Neural cell (in vitro differentiated cells): ENCODE data around the gene MAEA.

Experiments
- MXI1 ChIP-seq: fragments of 450-650 bp; conservative IDR thresholded peaks from 2 replicates; pipeline ENCODE4 v1.6.1; 2014; ENCODE audit warnings: antibody characterized with exemption, mild to moderate bottlenecking; ENCODE audit not compliant: poor library complexity, severe bottlenecking
- POLR2AphosphoS5 ChIP-seq: IDR thresholded peaks from 2 replicates; pipeline ENCODE4 v1.6.1; 2012
- RAD21 ChIP-seq: fragments of 450-650 bp; conservative IDR thresholded peaks from 2 replicates; pipeline ENCODE4 v1.6.1; 2014; ENCODE audit warnings: antibody characterized with exemption, mild to moderate bottlenecking, moderate library complexity
- TAF1 ChIP-seq: IDR thresholded peaks from 2 replicates; pipeline ENCODE4 v1.6.1; 2012; ENCODE audit warnings: low read depth
- TF ChIP-seq, protein P1 (sequence below): fragments of 450-650 bp; IDR thresholded peaks from 2 replicates; pipeline ENCODE4 v1.5.1; 2014; ENCODE audit warnings: antibody characterized with exemption, mild to moderate bottlenecking, moderate library complexity; ENCODE audit not compliant: poor library complexity, severe bottlenecking

DNA sequence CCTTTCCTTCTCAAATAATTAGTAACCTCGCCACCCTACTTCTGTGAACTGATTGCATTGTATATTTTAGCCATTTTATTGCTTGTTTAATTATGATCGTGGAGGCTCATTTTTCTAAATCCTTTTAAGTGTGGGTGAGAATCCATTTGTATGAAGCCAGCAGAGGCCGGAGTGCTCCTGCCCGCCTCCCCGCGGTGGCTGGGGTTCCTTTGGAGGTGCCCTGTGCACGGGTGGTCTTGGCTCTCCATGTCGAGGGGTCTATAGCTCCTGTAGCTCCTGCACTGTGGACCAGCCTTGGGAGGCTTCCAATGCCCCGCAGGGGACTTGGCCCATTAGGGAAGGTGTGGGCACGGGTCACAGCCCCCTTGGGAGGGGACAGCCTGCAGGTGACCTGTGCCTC lies 72.4 kb downstream of the MAEA start:
- TF ChIP-seq, protein P1, sequence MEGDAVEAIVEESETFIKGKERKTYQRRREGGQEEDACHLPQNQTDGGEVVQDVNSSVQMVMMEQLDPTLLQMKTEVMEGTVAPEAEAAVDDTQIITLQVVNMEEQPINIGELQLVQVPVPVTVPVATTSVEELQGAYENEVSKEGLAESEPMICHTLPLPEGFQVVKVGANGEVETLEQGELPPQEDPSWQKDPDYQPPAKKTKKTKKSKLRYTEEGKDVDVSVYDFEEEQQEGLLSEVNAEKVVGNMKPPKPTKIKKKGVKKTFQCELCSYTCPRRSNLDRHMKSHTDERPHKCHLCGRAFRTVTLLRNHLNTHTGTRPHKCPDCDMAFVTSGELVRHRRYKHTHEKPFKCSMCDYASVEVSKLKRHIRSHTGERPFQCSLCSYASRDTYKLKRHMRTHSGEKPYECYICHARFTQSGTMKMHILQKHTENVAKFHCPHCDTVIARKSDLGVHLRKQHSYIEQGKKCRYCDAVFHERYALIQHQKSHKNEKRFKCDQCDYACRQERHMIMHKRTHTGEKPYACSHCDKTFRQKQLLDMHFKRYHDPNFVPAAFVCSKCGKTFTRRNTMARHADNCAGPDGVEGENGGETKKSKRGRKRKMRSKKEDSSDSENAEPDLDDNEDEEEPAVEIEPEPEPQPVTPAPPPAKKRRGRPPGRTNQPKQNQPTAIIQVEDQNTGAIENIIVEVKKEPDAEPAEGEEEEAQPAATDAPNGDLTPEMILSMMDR = no peak
- no peak for TF ChIP-seq MXI1
- TF ChIP-seq TAF1 = no peak
- no peak for TF ChIP-seq POLR2AphosphoS5
- TF ChIP-seq RAD21 = no peak
